Neuronal stem cell (in vitro differentiated cells): ENCODE measurements around the gene THADA.

Source experiments
- DNase-seq: peaks from one replicate; pipeline ENCODE4 v3.0.0-alpha.2; 2013; ENCODE audit warnings: low spot score
- H2AFZ ChIP-seq: one replicate; pipeline ENCODE4 v1.6.1; 2013; ENCODE audit warnings: mild to moderate bottlenecking, low read length, inconsistent platforms
- H2AK5ac ChIP-seq: 2 replicates; pipeline ENCODE4 v1.6.1; 2013; ENCODE audit warnings: low read depth, mild to moderate bottlenecking, inconsistent platforms, low read length, moderate library complexity, mixed read lengths
- H2BK120ac ChIP-seq: 2 replicates; pipeline ENCODE4 v1.6.1; 2013; ENCODE audit warnings: low read depth, mild to moderate bottlenecking, inconsistent platforms, low read length, moderate library complexity, mixed read lengths
- H2BK12ac ChIP-seq: one replicate; pipeline ENCODE4 v1.6.1; 2013; ENCODE audit warnings: low read length, inconsistent platforms
- H2BK15ac ChIP-seq: 2 replicates; pipeline ENCODE4 v1.6.1; 2013; ENCODE audit warnings: mild to moderate bottlenecking, low read length, inconsistent platforms, mixed read lengths
- H2BK5ac ChIP-seq: one replicate; pipeline ENCODE4 v1.6.1; 2013; ENCODE audit warnings: inconsistent platforms, mild to moderate bottlenecking, low read length, moderate library complexity
- H3K14ac ChIP-seq: one replicate; pipeline ENCODE4 v1.6.1; 2013; ENCODE audit warnings: low read length, inconsistent platforms
- H3K18ac ChIP-seq: 2 replicates; pipeline ENCODE4 v1.6.1; 2013; ENCODE audit warnings: low read length, inconsistent platforms
- H3K23ac ChIP-seq: 2 replicates; pipeline ENCODE4 v1.6.1; 2013; ENCODE audit warnings: low read depth, mild to moderate bottlenecking, mixed read lengths, low read length, inconsistent platforms; ENCODE audit not compliant: poor library complexity
- H3K27ac ChIP-seq: replicated peaks from 3 replicates; pipeline ENCODE4 v1.5.1; 2013; ENCODE audit warnings: low read length, inconsistent platforms
- H3K27me3 ChIP-seq, 3 experiments: 2 replicates each; pipeline ENCODE4 v1.6.1; 2013; ENCODE audit warnings: low read length in 3 of 3, mild to moderate bottlenecking in 2 of 3, inconsistent platforms in 1 of 3, low read depth in 1 of 3, mixed read lengths in 1 of 3, moderate library complexity in 1 of 3; ENCODE audit not compliant: control insufficient read depth in 3 of 3, insufficient read depth in 3 of 3
- H3K36me3 ChIP-seq, 2 donors: replicated peaks in 1 of 2; 2 replicates each; pipeline ENCODE4 v1.6.1; 2013; ENCODE audit warnings: low read length in 2 of 2; ENCODE audit not compliant: control insufficient read depth in 2 of 2, insufficient read depth in 2 of 2
- H3K4ac ChIP-seq: 2 replicates; pipeline ENCODE4 v1.6.1; 2013; ENCODE audit warnings: inconsistent platforms, mild to moderate bottlenecking, low read length, moderate library complexity
- H3K4me1 ChIP-seq, 2 donors: 1 replicate in 1 of 2; 2 replicates in 1 of 2; pipeline ENCODE4 v1.6.1; 2013; ENCODE audit warnings: low read length in 2 of 2, low read depth in 1 of 2; ENCODE audit not compliant: control insufficient read depth in 2 of 2, insufficient read depth in 1 of 2
- H3K4me2 ChIP-seq: one replicate; pipeline ENCODE4 v1.6.1; 2013; ENCODE audit warnings: mild to moderate bottlenecking, low read length, inconsistent platforms; ENCODE audit not compliant: insufficient read depth, poor library complexity, severe bottlenecking
- H3K4me3 ChIP-seq, 2 donors: 2 replicates each; pipeline ENCODE4 v1.5.1; 2013; ENCODE audit warnings: low read length in 2 of 2, mild to moderate bottlenecking in 2 of 2, inconsistent platforms in 1 of 2, moderate library complexity in 1 of 2
- H3K79me1 ChIP-seq: one replicate; pipeline ENCODE4 v1.6.1; 2013; ENCODE audit warnings: low read depth, mild to moderate bottlenecking, inconsistent platforms, low read length, moderate library complexity
- H3K9ac ChIP-seq: one replicate; pipeline ENCODE4 v1.6.1; 2013; ENCODE audit warnings: mild to moderate bottlenecking, low read depth, low read length, inconsistent platforms; ENCODE audit not compliant: poor library complexity
- H3K9me3 ChIP-seq, 2 donors: replicated peaks in 1 of 2; 2 replicates each; pipeline versions ENCODE3 to v1.6.1; 2013; ENCODE audit warnings: low read length in 2 of 2, mild to moderate bottlenecking in 2 of 2, inconsistent platforms in 1 of 2, low read depth in 1 of 2, mixed read lengths in 1 of 2, moderate library complexity in 1 of 2; ENCODE audit not compliant: control insufficient read depth in 2 of 2, insufficient read depth in 1 of 2
- H4K8ac ChIP-seq: one replicate; pipeline ENCODE4 v1.6.1; 2013; ENCODE audit warnings: low read depth, mild to moderate bottlenecking, inconsistent platforms, low read length, moderate library complexity
- H4K91ac ChIP-seq: one replicate; pipeline ENCODE4 v1.6.1; 2013; ENCODE audit warnings: low read length, low read depth, mild to moderate bottlenecking, inconsistent platforms; ENCODE audit not compliant: poor library complexity
- WGBS, 2 donors: extraction: QIAGEN DNeasy Blood & Tissue Kit; methylation state at CpG; one replicate each; pipeline ENCODE4 v1.1.7; 2013; ENCODE audit warnings: missing lambda C conversion rate in 2 of 2, mixed read lengths in 1 of 2; ENCODE audit not compliant: insufficient read length in 2 of 2, insufficient replicate concordance in 1 of 2; ENCODE audit errors: extremely low coverage in 2 of 2; 5-methylcytosine and 5-hydroxymethylcytosine counted together

THADA gene

GRCh38 chr2:43407935-43408334 lies 187.9 kb downstream of the THADA start:
- H2BK12ac ChIP-seq: no peak overlapping the region
- no peak overlapping the region for H3K4ac ChIP-seq
- no peaks in the 10 kb centered on the region for H3K9me3 ChIP-seq
- no peaks in the 10 kb centered on the region for H3K27me3 ChIP-seq
- H3K27ac ChIP-seq: no peak overlapping the region
- H3K4me2 ChIP-seq: no peak overlapping the region
- peaks cover 6 to 14% of the 10 kb centered on the region in 2 donors for H3K4me1 ChIP-seq
- no peak overlapping the region for H2AFZ ChIP-seq
- H3K4me3 ChIP-seq: no peak overlapping the region
- no peak for DNase-seq
- no peak overlapping the region for H3K18ac ChIP-seq
- no peak overlapping the region for H4K8ac ChIP-seq
- H3K36me3 ChIP-seq: no peaks in the 10 kb centered on the region
- no peak overlapping the region for H3K23ac ChIP-seq
- H2AK5ac ChIP-seq: no peak overlapping the region
- no peak overlapping the region for H3K14ac ChIP-seq
- H3K9ac ChIP-seq: no peak overlapping the region
- H2BK120ac ChIP-seq: no peak overlapping the region
- H3K79me1 ChIP-seq: no peaks in the 10 kb centered on the region
- no peak overlapping the region for H2BK15ac ChIP-seq
- no peak overlapping the region for H4K91ac ChIP-seq
- H2BK5ac ChIP-seq: no peak overlapping the region
- no CpG with 5 or more reads among the region's 2 CpGs for WGBS, 2 donors

- no peak overlapping the region for H3K23ac ChIP-seq
- H4K8ac ChIP-seq: no peak overlapping the region
- no peak overlapping the region for H2AK5ac ChIP-seq
- H2BK12ac ChIP-seq: no peak overlapping the region
- no CpG with 5 or more reads among the region's 6 CpGs for WGBS, 2 donors
- H3K4me2 ChIP-seq: no peak overlapping the region
- no peak overlapping the region for H3K9ac ChIP-seq
- no peak overlapping the region for H3K4ac ChIP-seq
- no peak for DNase-seq
- no peaks in the 10 kb centered on the region for H3K36me3 ChIP-seq
- H3K14ac ChIP-seq: no peak overlapping the region
- no peaks in the 10 kb centered on the region for H3K79me1 ChIP-seq
- no peak overlapping the region for H2BK120ac ChIP-seq
- no peak overlapping the region for H3K18ac ChIP-seq
- H3K9me3 ChIP-seq: no peaks in the 10 kb centered on the region
- no peak overlapping the region for H4K91ac ChIP-seq
- H3K27me3 ChIP-seq: no peaks in the 10 kb centered on the region
- no peak overlapping the region for H2BK15ac ChIP-seq
- H3K4me3 ChIP-seq: no peak overlapping the region
- no peak overlapping the region for H3K27ac ChIP-seq
- peak overlapping the region; percentile 9 for H2AFZ ChIP-seq
- H3K4me1 ChIP-seq: peaks cover 6 to 14% of the 10 kb centered on the region in 2 donors
- no peak overlapping the region for H2BK5ac ChIP-seq
These were observed 189.1 kb downstream of the THADA start for GRCh38 chr2:43406651-43407279.

- Histone ChIP-seq H3K36me3 (no peaks in the 10 kb centered on the region), H2BK15ac (no peak overlapping the region), H3K9ac (no peak overlapping the region), H3K4me1 (peaks cover 6 to 14% of the 10 kb centered on the region in 2 donors), H3K27me3 (no peaks in the 10 kb centered on the region), H3K9me3 (no peaks in the 10 kb centered on the region), H3K4ac (no peak overlapping the region), H2BK12ac (no peak overlapping the region), H2AK5ac (no peak overlapping the region), H3K14ac (no peak overlapping the region), H4K91ac (no peak overlapping the region), H3K18ac (no peak overlapping the region), H3K27ac (no peak overlapping the region), H3K4me3 (no peak overlapping the region), H2BK5ac (no peak overlapping the region), H4K8ac (no peak overlapping the region), H3K4me2 (no peak overlapping the region), H2BK120ac (no peak overlapping the region), H3K79me1 (no peaks in the 10 kb centered on the region), H3K23ac (no peak overlapping the region), H2AFZ (no peak overlapping the region)
- no CpG with 5 or more reads among the region's 1 CpG for WGBS, 2 donors
- DNase-seq: peak; percentile 11
These were observed 190.0 kb downstream of the THADA start for GRCh38 chr2:43405829-43406228.

- H3K27ac ChIP-seq: no peak overlapping the region
- no peak overlapping the region for H3K23ac ChIP-seq
- no peak for DNase-seq
- no peak overlapping the region for H2AFZ ChIP-seq
- no peak overlapping the region for H4K91ac ChIP-seq
- no peak overlapping the region for H3K14ac ChIP-seq
- no peak overlapping the region for H2BK5ac ChIP-seq
- no peak overlapping the region for H2BK12ac ChIP-seq
- no peak overlapping the region for H3K4me3 ChIP-seq
- H3K36me3 ChIP-seq: no peaks in the 10 kb centered on the region
- H2BK120ac ChIP-seq: no peak overlapping the region
- H3K18ac ChIP-seq: no peak overlapping the region
- H3K4me2 ChIP-seq: no peak overlapping the region
- WGBS, 2 donors: no CpG with 5 or more reads among the region's 4 CpGs
- H2AK5ac ChIP-seq: no peak overlapping the region
- H3K9ac ChIP-seq: no peak overlapping the region
- no peak overlapping the region for H4K8ac ChIP-seq
- H3K4me1 ChIP-seq: peaks cover 6 to 15% of the 10 kb centered on the region in 2 donors
- H3K79me1 ChIP-seq: no peaks in the 10 kb centered on the region
- H3K27me3 ChIP-seq: no peaks in the 10 kb centered on the region
- no peak overlapping the region for H2BK15ac ChIP-seq
- H3K4ac ChIP-seq: no peak overlapping the region
- H3K9me3 ChIP-seq: no peaks in the 10 kb centered on the region
These were observed 193.3 kb downstream of the THADA start for GRCh38 chr2:43402452-43402937.
